Measurements from ENCODE around the gene DALRD3. TPM values are rescaled to one million over a fixed set of nuclear protein-coding genes. Genes with fewer than 3 reads are reported as not detected.

DALRD3 gene
- total and polyA plus RNA-seq, 4 donors = 8.8 to 42.4 (median 15.4) TPM

DNA sequence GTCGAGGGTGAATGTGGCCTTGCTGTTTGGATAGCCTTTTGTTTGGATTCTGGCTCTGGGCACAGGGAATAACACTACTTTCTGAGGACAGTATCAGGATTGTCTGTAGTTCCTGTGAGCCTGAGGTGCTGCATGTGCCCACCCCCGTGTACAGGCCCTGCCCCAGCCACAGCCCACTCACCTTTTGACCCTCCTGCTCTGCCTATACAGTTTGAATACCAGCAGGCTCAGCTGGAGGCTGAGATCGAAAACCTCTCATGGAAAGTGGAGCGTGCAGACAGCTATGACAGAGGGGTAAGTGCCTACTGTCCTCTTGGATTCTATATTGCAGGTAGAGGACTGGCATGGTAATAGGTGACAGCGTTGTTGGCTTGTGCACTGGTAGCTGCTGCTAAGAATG, 35.7 kb downstream of the DALRD3 start:
- Histone ChIP-seq H3K4me3 (ENCODE audit: low read length in 2 of 2) (no peak overlapping the region), H3K9me3 (ENCODE audit: control insufficient read depth, low read length) (no peaks in the 10 kb centered on the region), H3K27me3 (ENCODE audit: control insufficient read depth in 1 of 2, insufficient read depth in 2 of 2, low read length in 1 of 2) (no peaks in the 10 kb centered on the region), H3K27ac (ENCODE audit: low read depth in 1 of 2, low read length in 2 of 2) (no peak overlapping the region), H3K4me1 (ENCODE audit: control insufficient read depth in 1 of 2, insufficient read depth in 2 of 2, low read length in 2 of 2) (no peaks in the 10 kb centered on the region), H3K36me3 (ENCODE audit: control insufficient read depth in 1 of 2, insufficient read depth in 2 of 2, low read length in 1 of 2) (peaks cover 6 to 15% of the 10 kb centered on the region in 2 donors)
- intact Hi-C loops (cut with DNase I) = no loop called here
- 71 to 74% methylated on average over 5 of the region's 5 CpGs for WGBS, 2 donors
- ATAC-seq (ENCODE audit: low FRiP score) (no peak), DNase-seq (peak in 1 of 2 donors; percentile 21)

DNA sequence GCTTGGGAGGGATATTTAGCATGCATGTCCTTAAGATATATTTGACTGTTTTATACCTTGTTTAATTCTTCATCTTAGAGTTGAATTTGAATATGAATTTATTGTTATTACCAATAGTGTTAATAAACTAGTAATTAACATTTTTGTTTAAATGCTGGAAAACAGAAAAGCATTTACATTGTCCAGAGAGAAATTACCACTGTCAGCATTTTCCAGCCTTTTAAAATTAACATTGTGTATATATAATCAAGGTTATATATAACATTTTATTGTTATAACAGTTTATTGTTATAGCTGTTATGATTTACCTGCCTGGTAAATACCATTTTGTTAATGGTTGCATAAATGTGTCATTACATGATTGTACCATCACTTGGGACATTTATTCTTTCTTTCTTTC, 36.4 kb downstream of the DALRD3 start:
- no peaks in the 10 kb centered on the region for H3K9me3 ChIP-seq (ENCODE audit: control insufficient read depth, low read length)
- H3K27me3 ChIP-seq (ENCODE audit: control insufficient read depth in 1 of 2, insufficient read depth in 2 of 2, low read length in 1 of 2) = no peaks in the 10 kb centered on the region
- peaks cover 6 to 15% of the 10 kb centered on the region in 2 donors for H3K36me3 ChIP-seq (ENCODE audit: control insufficient read depth in 1 of 2, insufficient read depth in 2 of 2, low read length in 1 of 2)
- H3K4me3 ChIP-seq (ENCODE audit: low read length in 2 of 2) = no peak overlapping the region
- no peaks in the 10 kb centered on the region for H3K4me1 ChIP-seq (ENCODE audit: control insufficient read depth in 1 of 2, insufficient read depth in 2 of 2, low read length in 2 of 2)
- ATAC-seq (ENCODE audit: low FRiP score) = no peak
- intact Hi-C loops (cut with DNase I) = no loop called here
- no peak overlapping the region for H3K27ac ChIP-seq (ENCODE audit: low read depth in 1 of 2, low read length in 2 of 2)
- DNase-seq = no peak

DNA sequence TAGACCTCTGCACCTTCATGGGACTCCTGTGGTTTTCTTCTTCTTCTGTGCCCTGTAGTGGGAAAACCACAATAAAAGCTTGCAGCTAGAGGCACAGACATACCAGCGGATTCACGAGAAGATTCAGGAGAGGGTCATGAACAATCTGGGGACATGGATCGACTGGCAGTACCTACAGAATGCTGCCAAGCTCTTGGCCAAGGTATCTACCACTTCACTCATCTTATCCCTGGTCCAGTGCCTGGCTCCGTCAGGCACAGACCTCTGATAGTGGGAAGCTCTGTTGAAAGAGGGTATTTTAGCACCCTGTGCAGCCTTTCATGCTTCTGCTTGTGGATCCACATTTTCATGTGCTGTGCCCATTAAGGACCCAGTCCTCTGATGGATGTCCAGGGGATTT, 38.1 kb downstream of the DALRD3 start:
- Histone ChIP-seq H3K4me3 (ENCODE audit: low read length in 2 of 2) (no peak overlapping the region), H3K9me3 (ENCODE audit: control insufficient read depth, low read length) (no peaks in the 10 kb centered on the region), H3K27ac (ENCODE audit: low read depth in 1 of 2, low read length in 2 of 2) (no peak overlapping the region), H3K36me3 (ENCODE audit: control insufficient read depth in 1 of 2, insufficient read depth in 2 of 2, low read length in 1 of 2) (peaks cover 3 to 16% of the 10 kb centered on the region in 2 donors), H3K4me1 (ENCODE audit: control insufficient read depth in 1 of 2, insufficient read depth in 2 of 2, low read length in 2 of 2) (no peaks in the 10 kb centered on the region), H3K27me3 (ENCODE audit: control insufficient read depth in 1 of 2, insufficient read depth in 2 of 2, low read length in 1 of 2) (no peaks in the 10 kb centered on the region)
- WGBS, 2 donors = 93 to 95% methylated on average over 4 of the region's 4 CpGs
- intact Hi-C loops (cut with DNase I) = no loop called here
- ATAC-seq (ENCODE audit: low FRiP score) (no peak), DNase-seq (peak in 1 of 2 donors; percentile 34)

DNA sequence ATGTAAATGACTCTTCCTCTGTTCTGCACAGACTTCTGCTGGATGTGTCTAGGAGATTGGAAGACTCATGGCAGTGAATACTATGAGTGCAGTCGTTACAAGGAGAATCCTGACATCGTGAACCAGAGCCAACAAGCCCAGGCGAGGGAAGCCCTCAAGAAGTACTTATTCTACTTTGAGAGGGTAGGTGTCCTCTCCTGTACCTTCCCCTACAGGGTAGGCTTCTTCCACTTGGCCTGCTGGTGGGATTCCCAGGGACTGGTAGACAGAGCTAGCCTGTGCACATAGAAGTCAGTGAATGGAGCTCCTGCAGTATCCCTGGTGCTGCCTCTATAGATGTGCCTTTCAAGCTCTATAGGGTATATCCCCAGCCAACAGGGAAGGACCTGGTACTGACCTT, 38.9 kb downstream of the DALRD3 start:
- Histone ChIP-seq H3K4me1 (ENCODE audit: control insufficient read depth in 1 of 2, insufficient read depth in 2 of 2, low read length in 2 of 2) (no peaks in the 10 kb centered on the region), H3K4me3 (ENCODE audit: low read length in 2 of 2) (no peak overlapping the region), H3K36me3 (ENCODE audit: control insufficient read depth in 1 of 2, insufficient read depth in 2 of 2, low read length in 1 of 2) (peaks cover 3 to 19% of the 10 kb centered on the region in 2 donors), H3K27me3 (ENCODE audit: control insufficient read depth in 1 of 2, insufficient read depth in 2 of 2, low read length in 1 of 2) (no peaks in the 10 kb centered on the region), H3K9me3 (ENCODE audit: control insufficient read depth, low read length) (no peaks in the 10 kb centered on the region), H3K27ac (ENCODE audit: low read depth in 1 of 2, low read length in 2 of 2) (no peak overlapping the region)
- no peak for ATAC-seq (ENCODE audit: low FRiP score)
- peak in 1 of 2 donors; percentile 58 for DNase-seq
- intact Hi-C loops (cut with DNase I) = no loop called here
- WGBS, 2 donors = 92% methylated on average over 3 of the region's 3 CpGs

DNA sequence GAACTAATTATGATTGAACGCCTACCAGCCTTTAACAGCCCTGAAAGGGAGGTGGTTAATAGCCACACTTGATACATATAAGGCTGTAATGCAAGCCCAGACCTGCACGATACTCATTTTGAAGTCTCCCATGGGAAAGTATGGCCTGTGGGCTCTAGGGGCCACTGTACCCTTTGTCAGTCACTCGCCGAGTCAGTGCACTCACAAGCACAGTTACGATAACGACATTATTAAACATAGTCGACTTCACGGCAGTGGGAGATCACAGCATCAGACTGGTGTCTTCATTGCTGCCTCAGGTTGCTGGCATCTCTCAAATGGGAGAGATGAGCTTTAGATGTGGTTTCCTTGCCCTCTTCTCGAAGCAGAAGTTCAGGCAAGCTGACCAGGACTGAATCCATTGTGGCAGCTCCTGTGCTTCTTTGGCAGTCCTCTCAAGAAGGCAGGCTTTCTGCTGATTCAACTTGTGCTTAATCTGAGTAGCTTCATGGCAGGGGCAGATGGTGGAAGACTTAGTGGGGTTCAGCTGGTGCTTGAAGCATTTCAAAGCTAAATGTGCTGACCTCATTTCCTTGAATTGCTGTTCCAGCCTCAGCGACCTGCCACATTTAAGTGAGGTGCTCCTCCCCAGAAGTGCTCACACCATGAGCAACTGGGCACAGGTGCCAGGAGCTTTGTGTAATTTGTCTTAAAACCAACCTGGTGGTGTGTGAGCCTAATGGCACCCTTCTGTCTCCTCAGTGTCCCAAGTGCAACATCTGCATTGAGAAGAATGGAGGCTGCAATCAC, 44.1 kb downstream of the DALRD3 start:
- whole genome bisulfite sequencing, 2 donors = 91 to 92% methylated on average over 10 of the region's 10 CpGs
- Histone ChIP-seq H3K27me3 (ENCODE audit: control insufficient read depth in 1 of 2, insufficient read depth in 2 of 2, low read length in 1 of 2) (no peaks in the 10 kb centered on the region), H3K36me3 (ENCODE audit: control insufficient read depth in 1 of 2, insufficient read depth in 2 of 2, low read length in 1 of 2) (peaks cover 9 to 18% of the 10 kb centered on the region in 2 donors), H3K27ac (ENCODE audit: low read depth in 1 of 2, low read length in 2 of 2) (no peak overlapping the region), H3K4me1 (ENCODE audit: control insufficient read depth in 1 of 2, insufficient read depth in 2 of 2, low read length in 2 of 2) (no peaks in the 10 kb centered on the region), H3K9me3 (ENCODE audit: control insufficient read depth, low read length) (no peaks in the 10 kb centered on the region), H3K4me3 (ENCODE audit: low read length in 2 of 2) (no peak overlapping the region)
- DNase-seq = peak in 1 of 2 donors; percentile 14
- intact Hi-C loops (cut with DNase I) = no loop called here
- ATAC-seq (ENCODE audit: low FRiP score) = no peak

DNA sequence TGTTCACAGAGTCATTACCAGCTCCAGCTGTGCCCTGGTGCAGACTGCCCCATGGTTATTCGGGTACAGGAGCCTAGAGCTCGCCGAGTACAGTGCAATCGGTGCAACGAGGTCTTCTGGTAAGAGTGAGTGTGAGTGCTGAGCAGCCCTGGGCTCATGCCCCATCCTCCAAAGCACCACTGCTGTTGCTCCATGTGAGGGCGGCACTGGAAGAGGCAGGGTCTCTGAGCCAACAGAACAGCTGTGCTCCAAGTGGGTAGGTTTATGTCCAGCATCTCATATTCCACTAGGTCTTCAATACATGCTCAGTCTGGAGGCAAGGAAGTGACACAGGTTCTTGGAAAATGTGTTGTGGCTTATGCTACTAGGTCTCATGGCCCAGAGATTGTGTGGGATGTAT, 47.8 kb downstream of the DALRD3 start:
- WGBS, 2 donors = 96 to 98% methylated on average over 6 of the region's 6 CpGs
- H3K36me3 ChIP-seq (ENCODE audit: control insufficient read depth in 1 of 2, insufficient read depth in 2 of 2, low read length in 1 of 2) = peaks cover 6 to 14% of the 10 kb centered on the region in 2 donors
- no peak for ATAC-seq (ENCODE audit: low FRiP score)

DNA sequence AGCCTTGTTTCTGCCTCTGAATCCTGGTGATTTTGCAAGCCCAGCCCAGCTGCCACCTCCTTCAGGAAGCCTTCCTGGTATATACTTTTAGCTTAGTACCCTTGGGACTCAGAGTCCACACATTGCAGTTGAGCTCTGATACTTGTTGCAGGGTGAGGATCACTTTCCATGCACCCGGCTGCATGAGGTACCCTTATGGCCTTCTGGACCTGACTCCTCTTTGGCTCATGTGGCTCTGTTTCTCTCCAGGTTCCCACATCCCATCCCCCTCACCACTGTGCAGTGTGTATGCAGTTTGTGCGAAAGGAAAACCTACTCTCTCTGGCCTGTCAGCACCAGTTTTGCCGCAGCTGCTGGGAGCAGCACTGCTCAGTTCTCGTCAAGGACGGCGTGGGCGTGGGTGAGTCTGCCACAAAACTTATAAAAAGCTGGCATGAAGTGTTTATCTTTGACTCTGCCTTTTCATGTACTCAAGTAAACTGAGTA, 51.5 kb downstream of the DALRD3 start:
- intact Hi-C loops (cut with DNase I) = no loop called here
- DNase-seq (peak in 1 of 2 donors; percentile 59), ATAC-seq (ENCODE audit: low FRiP score) (no peak)
- Histone ChIP-seq H3K36me3 (ENCODE audit: control insufficient read depth in 1 of 2, insufficient read depth in 2 of 2, low read length in 1 of 2) (peaks cover 5 to 6% of the 10 kb centered on the region in 2 donors), H3K4me3 (ENCODE audit: low read length in 2 of 2) (no peak overlapping the region), H3K27me3 (ENCODE audit: control insufficient read depth in 1 of 2, insufficient read depth in 2 of 2, low read length in 1 of 2) (no peaks in the 10 kb centered on the region), H3K9me3 (ENCODE audit: control insufficient read depth, low read length) (no peaks in the 10 kb centered on the region), H3K27ac (ENCODE audit: low read depth in 1 of 2, low read length in 2 of 2) (no peak overlapping the region), H3K4me1 (ENCODE audit: control insufficient read depth in 1 of 2, insufficient read depth in 2 of 2, low read length in 2 of 2) (no peaks in the 10 kb centered on the region)
- 73 to 76% methylated on average over 7 of the region's 7 CpGs for WGBS, 2 donors

More for the DNA sequence above, 47.8 kb downstream of the DALRD3 start:
- Histone ChIP-seq H3K9me3 (ENCODE audit: control insufficient read depth, low read length) (no peaks in the 10 kb centered on the region), H3K4me1 (ENCODE audit: control insufficient read depth in 1 of 2, insufficient read depth in 2 of 2, low read length in 2 of 2) (no peaks in the 10 kb centered on the region), H3K4me3 (ENCODE audit: low read length in 2 of 2) (no peak overlapping the region), H3K27me3 (ENCODE audit: control insufficient read depth in 1 of 2, insufficient read depth in 2 of 2, low read length in 1 of 2) (no peaks in the 10 kb centered on the region), H3K27ac (ENCODE audit: low read depth in 1 of 2, low read length in 2 of 2) (no peak overlapping the region)
- no peak for DNase-seq
- intact Hi-C loops (cut with DNase I) = no loop called here

DNA sequence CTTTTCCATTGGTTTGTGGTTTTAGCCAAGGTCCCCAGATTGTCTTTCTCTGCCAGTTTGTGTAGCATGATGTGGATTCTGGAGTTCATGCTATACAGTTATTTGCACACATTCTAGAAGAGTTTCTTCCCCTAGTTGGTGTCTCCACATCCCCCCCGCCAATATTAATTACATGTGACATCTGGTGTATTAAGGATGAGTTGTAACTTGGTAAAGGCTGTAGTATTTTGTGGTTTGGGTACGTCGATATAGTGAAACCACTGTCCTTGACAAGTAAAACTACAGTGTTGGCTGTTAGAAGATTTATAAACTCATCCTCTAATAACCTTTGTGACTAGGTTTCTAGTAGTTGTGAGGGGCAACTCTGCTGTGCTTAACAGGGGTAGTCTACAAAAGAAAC, 52.0 kb downstream of the DALRD3 start:
- 93 to 94% methylated on average over 3 of the region's 3 CpGs for WGBS, 2 donors
- ATAC-seq (ENCODE audit: low FRiP score) = no peak
- intact Hi-C loops (cut with DNase I) = no loop called here
- Histone ChIP-seq H3K9me3 (ENCODE audit: control insufficient read depth, low read length) (no peaks in the 10 kb centered on the region), H3K4me1 (ENCODE audit: control insufficient read depth in 1 of 2, insufficient read depth in 2 of 2, low read length in 2 of 2) (no peaks in the 10 kb centered on the region), H3K27me3 (ENCODE audit: control insufficient read depth in 1 of 2, insufficient read depth in 2 of 2, low read length in 1 of 2) (no peaks in the 10 kb centered on the region), H3K36me3 (ENCODE audit: control insufficient read depth in 1 of 2, insufficient read depth in 2 of 2, low read length in 1 of 2) (peaks cover 3% of the 10 kb centered on the region in 2 donors), H3K27ac (ENCODE audit: low read depth in 1 of 2, low read length in 2 of 2) (no peak overlapping the region), H3K4me3 (ENCODE audit: low read length in 2 of 2) (no peak overlapping the region)
- no peak for DNase-seq

Measured in aorta (tissue), 5 donors.